Peyer's patch (tissue), 4 donors: ENCODE data around the gene MUTYH.

Experiments used
- POLR2A ChIP-seq, 2 donors: fragments of 450-650 bp; IDR thresholded peaks; one replicate each; pipeline ENCODE4 v1.5.1; 2017; ENCODE audit warnings: antibody characterized with exemption in 2 of 2, mild to moderate bottlenecking in 2 of 2, moderate library complexity in 2 of 2
- TF ChIP-seq, protein P1 (sequence below), 6 experiments: fragments of 450-650 bp in 4 of 6; fragments of 200-600 bp in 2 of 6; sonication (generic) in 1 of 6; IDR thresholded peaks; one replicate each; pipeline ENCODE4 v1.5.1; 2017 to 2019; ENCODE audit warnings: antibody characterized with exemption in 6 of 6, mild to moderate bottlenecking in 3 of 6, moderate library complexity in 1 of 6

GRCh38 chr1:45291716-45292115 lies 48.5 kb downstream of the MUTYH start:
- TF ChIP-seq, protein P1, sequence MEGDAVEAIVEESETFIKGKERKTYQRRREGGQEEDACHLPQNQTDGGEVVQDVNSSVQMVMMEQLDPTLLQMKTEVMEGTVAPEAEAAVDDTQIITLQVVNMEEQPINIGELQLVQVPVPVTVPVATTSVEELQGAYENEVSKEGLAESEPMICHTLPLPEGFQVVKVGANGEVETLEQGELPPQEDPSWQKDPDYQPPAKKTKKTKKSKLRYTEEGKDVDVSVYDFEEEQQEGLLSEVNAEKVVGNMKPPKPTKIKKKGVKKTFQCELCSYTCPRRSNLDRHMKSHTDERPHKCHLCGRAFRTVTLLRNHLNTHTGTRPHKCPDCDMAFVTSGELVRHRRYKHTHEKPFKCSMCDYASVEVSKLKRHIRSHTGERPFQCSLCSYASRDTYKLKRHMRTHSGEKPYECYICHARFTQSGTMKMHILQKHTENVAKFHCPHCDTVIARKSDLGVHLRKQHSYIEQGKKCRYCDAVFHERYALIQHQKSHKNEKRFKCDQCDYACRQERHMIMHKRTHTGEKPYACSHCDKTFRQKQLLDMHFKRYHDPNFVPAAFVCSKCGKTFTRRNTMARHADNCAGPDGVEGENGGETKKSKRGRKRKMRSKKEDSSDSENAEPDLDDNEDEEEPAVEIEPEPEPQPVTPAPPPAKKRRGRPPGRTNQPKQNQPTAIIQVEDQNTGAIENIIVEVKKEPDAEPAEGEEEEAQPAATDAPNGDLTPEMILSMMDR (IDR thresholded peaks at IDR 0.05) = no peak
- no peak for TF ChIP-seq POLR2A (IDR thresholded peaks at IDR 0.05)
